Peyer's patch (tissue), 4 donors: Measurements from ENCODE around the gene CLTB.

Experiments used
- POLR2A ChIP-seq, 2 donors: fragments of 450-650 bp; IDR thresholded peaks; one replicate each; pipeline ENCODE4 v1.5.1; 2017; ENCODE audit warnings: antibody characterized with exemption in 2 of 2, mild to moderate bottlenecking in 2 of 2, moderate library complexity in 2 of 2
- TF ChIP-seq, protein P1 (sequence below), 6 experiments: fragments of 450-650 bp in 4 of 6; fragments of 200-600 bp in 2 of 6; sonication (generic) in 1 of 6; IDR thresholded peaks; one replicate each; pipeline ENCODE4 v1.5.1; 2017 to 2019; ENCODE audit warnings: antibody characterized with exemption in 6 of 6, mild to moderate bottlenecking in 3 of 6, moderate library complexity in 1 of 6

DNA sequence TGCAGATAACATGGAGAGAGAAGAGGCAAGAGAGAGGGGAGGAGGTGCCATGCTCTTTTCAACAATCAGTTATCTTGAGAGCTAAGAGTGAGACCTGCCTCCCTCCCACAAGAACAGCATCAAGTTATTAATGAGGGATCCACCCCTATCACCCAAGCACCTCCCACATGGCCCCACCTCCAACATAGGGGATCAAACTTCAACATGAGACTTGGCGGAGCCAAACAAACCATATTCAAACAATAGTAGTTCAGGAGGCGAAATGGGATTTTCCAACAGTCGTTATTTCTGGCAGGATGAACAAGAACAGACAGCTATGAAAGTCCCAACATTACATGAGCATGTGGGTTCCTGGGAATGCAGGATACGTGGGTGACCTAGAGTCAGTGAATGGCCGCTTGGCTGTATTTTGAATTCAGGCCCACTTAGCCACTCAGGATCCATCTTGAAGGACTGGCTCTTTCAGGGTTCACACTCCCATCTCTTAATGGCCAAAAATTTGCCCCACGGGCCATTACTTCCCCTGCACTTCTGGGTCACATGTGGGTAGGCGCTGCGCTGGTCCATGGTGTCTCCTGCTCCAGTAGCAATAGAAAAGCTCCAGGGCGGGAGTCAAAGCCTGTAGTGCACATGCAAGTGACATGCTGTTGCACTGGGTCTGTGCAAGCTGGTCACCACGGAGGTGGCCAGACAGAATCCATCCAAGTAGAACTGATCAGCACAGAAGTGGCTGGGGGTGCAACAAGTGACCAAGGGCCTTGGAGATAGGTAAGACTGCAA lies 24.8 kb upstream of the CLTB start:
- TF ChIP-seq, protein P1, sequence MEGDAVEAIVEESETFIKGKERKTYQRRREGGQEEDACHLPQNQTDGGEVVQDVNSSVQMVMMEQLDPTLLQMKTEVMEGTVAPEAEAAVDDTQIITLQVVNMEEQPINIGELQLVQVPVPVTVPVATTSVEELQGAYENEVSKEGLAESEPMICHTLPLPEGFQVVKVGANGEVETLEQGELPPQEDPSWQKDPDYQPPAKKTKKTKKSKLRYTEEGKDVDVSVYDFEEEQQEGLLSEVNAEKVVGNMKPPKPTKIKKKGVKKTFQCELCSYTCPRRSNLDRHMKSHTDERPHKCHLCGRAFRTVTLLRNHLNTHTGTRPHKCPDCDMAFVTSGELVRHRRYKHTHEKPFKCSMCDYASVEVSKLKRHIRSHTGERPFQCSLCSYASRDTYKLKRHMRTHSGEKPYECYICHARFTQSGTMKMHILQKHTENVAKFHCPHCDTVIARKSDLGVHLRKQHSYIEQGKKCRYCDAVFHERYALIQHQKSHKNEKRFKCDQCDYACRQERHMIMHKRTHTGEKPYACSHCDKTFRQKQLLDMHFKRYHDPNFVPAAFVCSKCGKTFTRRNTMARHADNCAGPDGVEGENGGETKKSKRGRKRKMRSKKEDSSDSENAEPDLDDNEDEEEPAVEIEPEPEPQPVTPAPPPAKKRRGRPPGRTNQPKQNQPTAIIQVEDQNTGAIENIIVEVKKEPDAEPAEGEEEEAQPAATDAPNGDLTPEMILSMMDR (IDR thresholded peaks at IDR 0.05), result no peak
- no peak for TF ChIP-seq POLR2A (IDR thresholded peaks at IDR 0.05)
